Measurements from ENCODE around the gene MUC22.

- no peak for TF ChIP-seq BACH1 (IDR thresholded peaks at IDR 0.05; ENCODE audit: borderline replicate concordance)
- no peak for TF ChIP-seq CTCF (IDR thresholded peaks at IDR 0.05 in 2 of 3, conservative IDR thresholded peaks at IDR 0.05 in 1 of 3; ENCODE audit: control insufficient read depth in 2 of 3, extremely low read depth in 1 of 3, insufficient read depth in 1 of 3, low read depth in 3 of 3, low read length in 3 of 3)
- TF ChIP-seq POLR2A (IDR thresholded peaks at IDR 0.05; ENCODE audit: low read depth, low read length): no peak
- TF ChIP-seq EGR1 (IDR thresholded peaks at IDR 0.05; ENCODE audit: borderline replicate concordance in 1 of 2, low read depth in 2 of 2, low read length in 2 of 2): no peak
- TF ChIP-seq IKZF1 (conservative IDR thresholded peaks at IDR 0.05): no peak
- no peak for TF ChIP-seq TCF12 (IDR thresholded peaks at IDR 0.05; ENCODE audit: low read depth, low read length)
- TF ChIP-seq GATAD2B (conservative IDR thresholded peaks at IDR 0.05; ENCODE audit: low read depth): no peak
Measured at GRCh38 chr6:30988209-30988825, 22.0 kb upstream of the MUC22 start.

All from GM12878 (cell line).